Karpas-422 (cell line): Measurements from ENCODE around the gene TMEM231. TPM values are rescaled to one million over a fixed set of nuclear protein-coding genes. Genes with fewer than 3 reads are reported as not detected.
"Not testable (repeated sequence)": the region's sequence is repeated elsewhere in the genome, so short reads cannot be mapped to it uniquely, and the experiment has no call there.

Experiments used
- DNase-seq: peaks from one replicate; pipeline ENCODE4 v3.0.0-alpha.2; 2015
- H2AFZ ChIP-seq: fragments of 200-600 bp; sonication (generic); 2 replicates; pipeline ENCODE4 v1.6.1; 2014; ENCODE audit warnings: antibody characterized with exemption, low read length, mixed read lengths
- H3K27ac ChIP-seq: fragments of 200-600 bp; sonication (generic); 2 replicates; pipeline ENCODE4 v1.5.1; 2014; ENCODE audit warnings: mild to moderate bottlenecking, low read length, moderate library complexity
- H3K27me3 ChIP-seq: fragments of 200-600 bp; sonication (generic); 2 replicates; pipeline ENCODE4 v1.6.1; 2014; ENCODE audit warnings: low read length, mixed read lengths
- H3K36me3 ChIP-seq: fragments of 200-600 bp; sonication (generic); 2 replicates; pipeline ENCODE4 v1.6.1; 2014; ENCODE audit warnings: low read length, mixed read lengths; ENCODE audit not compliant: insufficient read depth
- H3K4me1 ChIP-seq: fragments of 200-600 bp; sonication (generic); 2 replicates; pipeline ENCODE4 v1.6.1; 2014; ENCODE audit warnings: mild to moderate bottlenecking, low read length, mixed read lengths
- H3K4me2 ChIP-seq: fragments of 200-600 bp; sonication (generic); 2 replicates; pipeline ENCODE4 v1.6.1; 2014; ENCODE audit warnings: low read length, low read depth, mild to moderate bottlenecking; ENCODE audit not compliant: poor library complexity, severe bottlenecking
- H3K4me3 ChIP-seq: fragments of 200-600 bp; sonication (generic); 2 replicates; pipeline ENCODE4 v1.5.1; 2014; ENCODE audit warnings: mild to moderate bottlenecking, antibody characterized with exemption, low read length, mixed read lengths
- H3K79me2 ChIP-seq: fragments of 200-600 bp; sonication (generic); 2 replicates; pipeline ENCODE4 v1.6.1; 2014; ENCODE audit warnings: mild to moderate bottlenecking, low read length, mixed read lengths
- H3K9ac ChIP-seq: fragments of 200-600 bp; sonication (generic); 2 replicates; pipeline ENCODE4 v1.6.0; 2014; ENCODE audit warnings: low read length
- H3K9me2 ChIP-seq: fragments of 200-600 bp; sonication (generic), shearing (Covaris generic); replicated peaks from 2 replicates; pipeline ENCODE4 v1.6.0; 2014; ENCODE audit warnings: mild to moderate bottlenecking, low read length, moderate library complexity; ENCODE audit not compliant: insufficient read depth
- H3K9me3 ChIP-seq: fragments of 300-700, 200-600 bp; sonication (generic); 2 replicates; pipeline ENCODE4 v1.6.1; 2014; ENCODE audit warnings: low read length, mixed read lengths
- H4K20me1 ChIP-seq: fragments of 200-600 bp; sonication (generic); 2 replicates; pipeline ENCODE4 v1.6.1; 2014; ENCODE audit warnings: mild to moderate bottlenecking, antibody characterized with exemption, low read length, low read depth; ENCODE audit not compliant: insufficient read depth
- total RNA-seq: library from RNA; depleted of rRNA; stranded (reverse); fragments of >200 nt; shearing (Covaris generic); gene quantifications from 2 replicates; pipeline ENCODE4 v1.2.3, GENCODE V29; 2014; ENCODE audit warnings: low replicate concordance

TMEM231 gene
- total RNA-seq, 1 experiment from 2014 or later = 31.2 TPM

DNA sequence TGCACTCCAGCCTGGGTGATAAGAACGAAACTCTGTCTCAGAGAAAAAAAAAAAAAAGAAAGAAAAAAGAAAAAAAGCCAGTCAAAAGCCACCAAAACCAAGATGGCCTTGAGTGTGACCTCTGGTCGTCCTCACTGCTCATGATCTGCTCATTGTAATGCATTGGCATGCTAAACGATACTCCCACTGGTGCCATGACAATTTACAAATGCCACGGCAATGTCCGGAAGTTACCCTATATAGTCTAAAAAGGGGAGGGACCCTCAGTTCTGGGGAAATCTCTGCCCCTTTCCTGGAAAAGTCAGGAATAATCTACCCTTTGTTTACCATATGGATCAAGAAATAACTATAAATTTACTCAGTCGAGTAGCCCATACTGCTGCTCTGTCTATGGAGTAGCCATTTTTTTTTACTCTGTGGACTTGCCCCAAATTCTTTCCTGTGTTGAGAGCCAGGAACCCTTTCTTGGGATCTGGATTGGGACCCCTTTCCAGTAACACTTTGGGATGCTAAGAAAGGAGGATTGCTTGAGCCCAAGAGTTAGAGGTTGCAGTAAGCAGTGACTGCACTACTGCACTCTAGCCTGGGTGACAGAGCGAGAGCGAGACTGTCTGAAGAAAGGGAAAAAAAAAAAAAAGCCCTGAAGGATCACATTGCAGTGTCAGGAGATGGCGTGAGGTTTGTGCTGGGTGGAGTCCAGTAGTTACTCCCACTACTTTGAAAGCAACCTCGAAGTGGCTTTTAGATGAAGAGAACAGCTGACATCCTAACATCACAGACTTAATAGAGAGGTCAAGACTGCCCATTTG, 3.7 kb upstream of the TMEM231 start:
- H3K4me3 ChIP-seq = peak overlapping the region; percentile 29; the same call in 1 of the 2 replicates
- peak overlapping the region; percentile 54; the same call in 1 of the 2 replicates for H2AFZ ChIP-seq
- no peaks in the 10 kb centered on the region for H3K36me3 ChIP-seq
- peak; percentile 69 for DNase-seq
- H4K20me1 ChIP-seq = no peaks in the 10 kb centered on the region
- H3K9me2 ChIP-seq = no peaks in the 10 kb centered on the region
- H3K4me1 ChIP-seq = peaks cover 31% of the 10 kb centered on the region
- H3K79me2 ChIP-seq = peaks cover 8% of the 10 kb centered on the region
- H3K4me2 ChIP-seq = peak overlapping the region; percentile 61
- peak overlapping the region; percentile 55 for H3K9ac ChIP-seq
- H3K27me3 ChIP-seq = no peaks in the 10 kb centered on the region
- no peak overlapping the region; the same call in 1 of the 2 replicates for H3K27ac ChIP-seq
- no peaks in the 10 kb centered on the region for H3K9me3 ChIP-seq

DNA sequence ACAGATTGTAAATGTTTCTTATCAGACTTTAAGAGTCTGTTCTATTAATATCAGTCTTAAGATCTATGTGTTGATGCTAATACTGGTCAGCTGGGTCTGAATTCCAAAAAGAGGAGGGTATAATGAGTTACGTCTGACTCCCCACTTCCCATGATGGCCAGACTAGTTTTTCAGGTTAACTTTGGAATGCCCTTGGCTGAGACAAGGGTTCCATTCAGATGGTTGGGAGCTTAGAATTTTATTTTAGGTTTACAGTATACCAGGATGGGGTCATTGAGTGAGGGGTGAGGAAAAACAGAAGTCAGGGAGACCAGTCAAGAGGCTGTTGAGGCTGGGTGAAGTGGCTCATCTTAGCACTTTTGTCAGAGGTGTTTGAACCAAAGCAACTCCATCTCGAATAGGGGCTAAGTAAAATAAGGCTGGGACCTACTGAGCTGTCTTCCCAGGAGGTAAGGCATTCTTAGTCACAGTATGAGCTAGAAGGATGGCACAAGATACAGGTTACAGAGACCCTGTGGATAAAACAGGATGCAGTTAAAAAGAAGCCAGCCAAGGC, 2.9 kb upstream of the TMEM231 start:
- Histone ChIP-seq H3K4me3 (no peak overlapping the region), H3K27ac (no peak overlapping the region), H3K4me1 (peaks cover 35% of the 10 kb centered on the region), H3K79me2 (peaks cover 17% of the 10 kb centered on the region), H3K4me2 (no peak overlapping the region), H3K9me3 (no peaks in the 10 kb centered on the region), H2AFZ (peak overlapping the region; percentile 52; the same call in 1 of the 2 replicates), H3K9ac (no peak overlapping the region), H3K27me3 (no peaks in the 10 kb centered on the region), H3K36me3 (no peaks in the 10 kb centered on the region), H4K20me1 (no peaks in the 10 kb centered on the region), H3K9me2 (no peaks in the 10 kb centered on the region)
- DNase-seq = no peak

GRCh38 chr16:75556431-75556950, 439 bp upstream of the TMEM231 start:
- Histone ChIP-seq H3K9me2 (no peaks in the 10 kb centered on the region), H3K4me1 (peaks cover 39% of the 10 kb centered on the region), H2AFZ (peak overlapping the region; percentile 19; the same call in 1 of the 2 replicates), H4K20me1 (no peaks in the 10 kb centered on the region), H3K36me3 (no peaks in the 10 kb centered on the region), H3K79me2 (peaks cover 33% of the 10 kb centered on the region), H3K27me3 (no peaks in the 10 kb centered on the region), H3K9me3 (no peaks in the 10 kb centered on the region), H3K4me2 (peak overlapping the region; percentile 94), H3K27ac (0 out of 2 replicates have a peak overlapping the region, but pooled peaks have one; percentile 27), H3K9ac (peak overlapping the region; percentile 68), H3K4me3 (peak overlapping the region; percentile 88)
- no peak for DNase-seq

GRCh38 chr16:75555213-75555706, 792 bp downstream of the TMEM231 start:
- H3K4me3 ChIP-seq = peak overlapping the region; percentile 88
- no peaks in the 10 kb centered on the region for H3K27me3 ChIP-seq
- no peaks in the 10 kb centered on the region for H3K9me2 ChIP-seq
- peaks cover 33% of the 10 kb centered on the region for H3K79me2 ChIP-seq
- H3K27ac ChIP-seq = peak overlapping the region; percentile 79
- no peaks in the 10 kb centered on the region for H3K9me3 ChIP-seq
- H2AFZ ChIP-seq = peak overlapping the region; percentile 23; the same call in 1 of the 2 replicates
- peaks cover 37% of the 10 kb centered on the region for H3K4me1 ChIP-seq
- no peaks in the 10 kb centered on the region for H4K20me1 ChIP-seq
- peak overlapping the region; percentile 94 for H3K4me2 ChIP-seq
- peak; percentile 94 for DNase-seq
- H3K36me3 ChIP-seq = no peaks in the 10 kb centered on the region
- H3K9ac ChIP-seq = peak overlapping the region; percentile 92

DNA sequence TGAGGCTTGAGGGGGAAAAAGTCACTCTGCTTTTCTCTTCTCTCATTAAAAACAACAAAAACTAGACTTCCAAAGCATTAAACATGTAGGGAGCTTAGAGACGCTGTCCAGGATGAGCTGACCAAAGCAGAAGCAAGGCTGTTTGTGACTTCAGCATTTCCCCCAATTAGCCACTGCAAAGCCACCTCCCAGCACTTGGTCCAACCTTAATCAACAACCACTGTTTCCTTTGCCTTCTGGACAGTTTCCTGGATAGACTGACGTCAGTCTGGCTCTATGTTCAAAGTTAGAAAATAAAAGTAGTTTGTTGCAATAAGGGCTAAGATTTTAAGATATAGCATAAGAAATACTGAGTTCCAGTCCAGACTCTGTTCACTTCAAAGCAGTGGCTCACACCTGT, 3.1 kb downstream of the TMEM231 start:
- Histone ChIP-seq H2AFZ (no peak overlapping the region), H3K79me2 (peaks cover 43% of the 10 kb centered on the region), H3K4me3 (no peak overlapping the region), H3K27me3 (no peaks in the 10 kb centered on the region), H3K9me3 (no peaks in the 10 kb centered on the region), H3K36me3 (0 out of 2 replicates have a peak, but pooled peaks cover 5% of the 10 kb centered on the region), H3K9ac (no peak overlapping the region), H3K27ac (no peak overlapping the region), H3K4me1 (peaks cover 29% of the 10 kb centered on the region), H3K4me2 (no peak overlapping the region), H4K20me1 (no peaks in the 10 kb centered on the region), H3K9me2 (no peaks in the 10 kb centered on the region)
- DNase-seq = no peak

GRCh38 chr16:75550211-75550662, 5.8 kb downstream of the TMEM231 start:
- no peak overlapping the region for H3K4me3 ChIP-seq
- DNase-seq = peak; percentile 81
- no peaks in the 10 kb centered on the region for H4K20me1 ChIP-seq
- peaks cover 19% of the 10 kb centered on the region for H3K4me1 ChIP-seq
- no peaks in the 10 kb centered on the region for H3K9me2 ChIP-seq
- H3K27me3 ChIP-seq = no peaks in the 10 kb centered on the region
- peak overlapping the region; percentile 11 for H3K4me2 ChIP-seq
- H3K9me3 ChIP-seq = no peaks in the 10 kb centered on the region
- no peak overlapping the region for H3K9ac ChIP-seq
- H3K79me2 ChIP-seq = peaks cover 37% of the 10 kb centered on the region
- 0 out of 2 replicates have a peak, but pooled peaks cover 5% of the 10 kb centered on the region for H3K36me3 ChIP-seq
- H2AFZ ChIP-seq = no peak overlapping the region
- H3K27ac ChIP-seq = no peak overlapping the region

DNA sequence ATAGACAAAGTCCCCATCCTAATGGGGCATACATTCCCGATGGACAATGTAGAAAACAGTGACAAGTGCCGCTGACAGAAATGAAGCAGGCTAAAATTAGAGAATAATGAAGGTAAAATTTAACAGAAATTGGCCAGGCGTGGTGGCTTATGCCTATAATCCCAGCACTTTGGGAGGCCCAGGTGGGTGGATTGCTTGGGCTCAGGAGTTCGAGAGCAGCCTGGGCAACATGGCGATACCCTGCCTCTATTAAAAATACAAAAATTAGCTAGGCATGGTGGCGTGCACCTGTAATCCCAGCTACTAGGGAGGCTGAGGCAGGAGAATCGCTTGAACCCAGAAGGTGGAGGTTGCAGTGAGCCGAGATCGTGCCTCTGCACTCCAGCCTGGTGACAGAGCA, 7.6 kb downstream of the TMEM231 start:
- H4K20me1 ChIP-seq, H3K27me3 ChIP-seq, H3K27ac ChIP-seq, H3K9ac ChIP-seq, H3K9me3 ChIP-seq, H3K4me2 ChIP-seq, H3K9me2 ChIP-seq, H3K4me1 ChIP-seq, H3K4me3 ChIP-seq, H2AFZ ChIP-seq, DNase-seq: not testable (repeated sequence)
- peaks cover 11% of the 10 kb centered on the region; the same call in 1 of the 2 replicates for H3K36me3 ChIP-seq
- H3K79me2 ChIP-seq = peaks cover 22% of the 10 kb centered on the region

GRCh38 chr16:75546293-75546692, 9.8 kb downstream of the TMEM231 start:
- Histone ChIP-seq H3K27ac (no peak overlapping the region), H2AFZ (no peak overlapping the region), H3K79me2 (peaks cover 10% of the 10 kb centered on the region), H3K4me2 (no peak overlapping the region), H3K9me3 (no peaks in the 10 kb centered on the region), H3K9ac (no peak overlapping the region), H3K4me1 (peaks cover 5% of the 10 kb centered on the region), H4K20me1 (no peaks in the 10 kb centered on the region), H3K9me2 (no peaks in the 10 kb centered on the region), H3K27me3 (no peaks in the 10 kb centered on the region), H3K36me3 (peaks cover 11% of the 10 kb centered on the region; the same call in 1 of the 2 replicates), H3K4me3 (no peak overlapping the region)
- DNase-seq = no peak
